Inferior parietal cortex (tissue), 1 donor: ENCODE measurements around the gene MYEOV.

Source experiments
- DNase-seq: peaks from one replicate; pipeline ENCODE4 v3.0.0-alpha.2; 2016; ENCODE audit errors: extremely low spot score

MYEOV gene

GRCh38 chr11:69286374-69287371, 7.3 kb upstream of the MYEOV start:
- no peak for DNase-seq

DNA sequence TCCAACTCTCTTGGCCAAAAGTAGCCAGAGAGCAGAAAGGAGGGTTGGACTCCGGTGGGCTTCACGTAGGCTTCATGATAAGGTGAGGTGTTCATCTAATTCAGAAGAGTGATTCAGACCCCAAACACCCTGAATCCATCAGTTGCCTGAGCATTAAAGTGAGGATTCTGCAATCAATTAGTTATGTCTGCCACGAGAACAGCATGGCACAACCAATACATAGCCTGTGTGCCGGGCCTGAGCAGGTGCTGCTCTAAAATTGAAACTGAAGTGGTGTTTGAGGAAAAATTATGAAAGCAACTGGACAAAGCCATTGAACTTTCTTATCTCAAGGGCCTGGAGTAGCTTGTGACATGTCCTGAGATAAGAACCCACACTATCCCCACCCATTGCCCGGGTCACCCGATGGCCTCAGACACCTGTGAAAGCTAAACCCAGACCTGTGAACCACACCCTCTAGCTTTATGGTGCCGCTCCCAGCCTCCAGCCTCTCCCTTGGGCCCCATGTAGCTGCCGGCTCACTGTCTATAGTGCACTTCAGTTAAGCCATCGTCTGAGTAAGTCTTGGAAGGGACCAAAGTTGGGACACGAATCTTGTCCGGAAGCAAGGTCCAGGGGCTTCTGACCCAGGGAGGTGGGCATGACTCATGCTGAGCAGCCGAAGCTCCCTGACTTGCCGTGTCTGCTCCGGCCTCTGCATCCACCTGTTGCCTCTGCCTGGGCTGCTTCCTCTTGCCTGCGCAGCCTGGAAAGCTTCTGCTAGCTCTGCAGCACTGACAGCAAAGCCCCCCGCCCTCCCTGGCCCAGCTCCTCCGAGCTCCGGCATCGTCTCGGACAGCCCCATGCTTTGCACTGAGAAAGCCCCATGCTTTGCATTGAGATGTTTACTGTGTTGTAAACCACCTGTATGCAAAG, 5.7 kb upstream of the MYEOV start:
- DNase-seq = no peak

DNA sequence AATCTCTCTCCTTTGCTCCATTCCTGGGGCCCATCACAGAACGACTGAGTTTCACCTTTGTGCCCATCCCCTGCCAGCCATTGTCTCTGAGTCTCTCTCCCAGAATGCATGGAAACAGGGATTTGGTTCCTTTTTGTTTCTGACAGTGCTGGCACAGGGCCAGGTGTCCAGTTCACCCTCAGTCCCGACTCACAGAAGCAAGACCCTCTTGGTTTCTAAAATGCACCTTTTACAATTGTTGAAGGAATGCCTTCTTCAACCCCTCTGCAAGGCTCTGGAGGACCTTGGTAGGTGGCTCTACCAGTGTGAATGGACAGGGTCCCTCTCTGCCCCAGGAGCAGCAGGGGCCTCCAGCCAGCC, 5.1 kb upstream of the MYEOV start:
- DNase-seq = no peak

- no peak for DNase-seq
These were observed 3.1 kb upstream of the MYEOV start for GRCh38 chr11:69290806-69291205.

DNA sequence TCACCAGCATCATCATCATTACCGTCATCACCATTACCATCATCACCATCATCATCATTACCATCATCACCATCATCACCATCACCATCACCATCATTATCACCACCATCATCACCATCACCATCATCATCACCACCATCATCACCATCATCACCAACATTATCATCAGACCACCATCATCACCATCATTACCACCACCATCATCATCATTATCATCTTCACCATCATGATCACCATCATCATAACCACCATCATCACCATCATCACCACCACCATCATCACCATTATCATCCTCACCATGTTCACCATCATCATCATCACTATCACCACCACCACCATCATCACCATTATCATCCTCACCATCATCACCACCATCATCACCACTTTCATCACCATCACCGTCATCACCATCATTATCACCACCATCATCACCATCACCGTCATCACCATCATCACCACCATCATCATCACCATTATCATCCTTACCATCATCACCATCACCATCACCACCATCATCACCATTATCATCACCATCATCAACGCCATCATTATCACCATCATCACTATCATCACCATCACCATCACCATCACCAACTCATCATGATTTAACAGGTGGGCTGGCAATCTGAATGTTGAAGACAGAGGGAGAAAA, 2.4 kb upstream of the MYEOV start:
- DNase-seq = no peak

DNA sequence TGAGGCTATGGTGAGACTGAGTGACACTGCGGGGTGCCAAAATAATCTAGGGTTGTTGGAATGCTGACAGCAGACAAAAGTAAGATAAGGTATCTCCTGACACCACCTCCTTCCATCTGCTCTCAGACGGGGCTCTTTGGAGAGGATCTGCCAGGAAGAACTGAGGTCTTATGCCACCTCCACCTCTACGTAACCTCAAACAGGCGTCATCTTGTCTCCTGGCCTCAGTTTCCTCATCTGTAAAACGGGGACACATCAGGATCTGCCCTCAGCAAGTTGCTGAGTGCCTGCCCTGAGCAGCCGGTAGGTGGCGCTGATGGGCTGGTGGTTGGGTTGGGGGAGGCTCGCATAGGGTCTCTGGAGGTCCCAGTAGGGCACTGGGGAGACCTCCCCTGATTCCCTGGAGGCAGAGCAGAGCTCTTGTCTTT, 1.7 kb upstream of the MYEOV start:
- no peak for DNase-seq

DNA sequence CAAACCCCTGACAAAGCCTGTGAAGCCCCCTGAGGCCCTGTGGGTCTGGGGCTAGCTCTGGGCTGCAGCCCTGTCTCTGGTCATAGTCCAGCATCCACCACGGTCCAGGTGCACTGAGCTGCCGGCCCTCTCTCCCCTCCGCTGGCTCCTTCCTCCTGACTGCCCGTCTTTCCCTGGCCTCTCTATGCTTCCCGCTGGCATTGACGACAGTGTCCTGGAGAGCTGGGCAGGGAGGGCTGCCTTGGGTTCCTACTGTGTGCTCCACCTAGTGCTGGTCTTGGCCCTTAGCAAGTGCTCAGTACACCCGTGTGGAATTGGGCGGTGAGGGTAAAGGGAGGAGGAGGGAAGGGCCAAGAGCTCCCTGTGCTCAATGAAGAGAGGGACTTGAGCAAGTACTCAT, 868 bp upstream of the MYEOV start:
- no peak for DNase-seq

DNA sequence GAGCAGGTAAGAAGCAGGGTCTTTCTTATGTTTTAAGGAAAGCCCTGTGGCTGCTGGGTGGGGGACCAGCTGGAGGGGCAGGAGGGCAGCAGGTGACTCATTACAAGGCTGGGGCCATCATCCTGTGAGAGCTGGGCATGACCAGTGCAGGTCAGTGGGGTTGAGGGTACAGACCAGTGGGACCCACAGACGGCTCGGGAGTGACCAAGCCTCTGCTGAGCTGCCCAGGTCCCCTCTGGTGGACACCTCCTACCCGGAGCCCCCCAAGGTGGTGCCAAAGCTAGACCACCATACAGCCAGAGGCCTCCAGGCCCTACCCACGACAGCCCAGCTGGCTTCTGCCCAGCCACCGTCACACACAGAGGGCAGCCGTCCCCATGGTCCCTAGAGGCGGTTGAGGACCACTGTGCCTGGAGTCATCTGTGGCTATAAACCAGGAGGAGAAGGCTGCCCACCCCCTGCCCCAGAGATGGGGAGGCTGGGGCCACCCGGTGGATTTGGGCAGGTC, 670 bp downstream of the MYEOV start:
- no peak for DNase-seq

DNA sequence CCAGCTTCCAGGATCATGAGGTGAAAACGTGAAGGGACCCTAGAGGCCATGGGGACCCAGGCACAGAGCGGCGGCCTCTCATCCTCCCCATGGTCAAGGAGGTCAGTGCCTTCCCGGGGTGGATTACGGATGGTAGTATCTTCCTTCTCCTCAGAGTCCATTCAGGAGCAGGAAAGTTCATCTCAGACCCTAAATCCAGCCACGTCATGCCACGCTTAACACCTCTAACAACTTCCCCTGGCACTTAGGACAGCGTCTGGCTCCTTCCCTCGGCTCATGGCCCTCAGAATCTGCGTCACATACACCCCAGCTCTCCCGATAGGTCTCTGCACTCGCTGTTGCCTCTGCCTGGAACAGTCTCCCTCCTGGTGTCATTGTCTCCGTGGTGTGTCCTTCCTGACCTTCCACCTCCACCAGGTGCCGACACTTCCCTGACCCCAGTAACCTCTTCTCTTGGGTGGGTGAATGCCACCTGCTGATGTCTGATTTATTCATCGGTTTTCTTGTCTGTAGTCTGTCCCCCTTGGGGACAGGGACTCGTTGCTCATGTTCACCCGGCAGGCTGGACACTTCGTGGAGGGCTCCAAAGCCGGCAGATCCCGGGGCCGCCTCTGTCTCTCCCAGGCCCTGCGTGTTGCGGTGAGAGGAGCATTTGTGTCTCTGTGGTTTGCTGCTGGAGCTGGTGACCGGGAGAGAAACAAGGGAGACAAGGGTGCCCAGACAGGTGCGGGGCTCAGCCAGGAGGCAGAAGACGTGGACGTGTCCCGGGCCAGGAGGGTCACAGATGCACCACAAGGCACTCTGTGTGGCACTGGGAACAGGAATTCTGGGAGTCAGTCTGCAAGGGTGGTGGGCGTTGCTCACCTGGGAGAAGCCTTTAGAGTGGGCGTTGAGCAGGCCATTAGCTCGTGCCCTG, 1.4 kb downstream of the MYEOV start:
- DNase-seq = no peak

- no peak for DNase-seq
These were observed 2.3 kb downstream of the MYEOV start for GRCh38 chr11:69295995-69296889.

- DNase-seq = peak; percentile 62
These were observed 3.2 kb downstream of the MYEOV start for GRCh38 chr11:69296890-69297786.

GRCh38 chr11:69297787-69298266, 3.9 kb downstream of the MYEOV start:
- no peak for DNase-seq

- DNase-seq = peak; percentile 40
These were observed 4.5 kb downstream of the MYEOV start for GRCh38 chr11:69298267-69299022.

DNA sequence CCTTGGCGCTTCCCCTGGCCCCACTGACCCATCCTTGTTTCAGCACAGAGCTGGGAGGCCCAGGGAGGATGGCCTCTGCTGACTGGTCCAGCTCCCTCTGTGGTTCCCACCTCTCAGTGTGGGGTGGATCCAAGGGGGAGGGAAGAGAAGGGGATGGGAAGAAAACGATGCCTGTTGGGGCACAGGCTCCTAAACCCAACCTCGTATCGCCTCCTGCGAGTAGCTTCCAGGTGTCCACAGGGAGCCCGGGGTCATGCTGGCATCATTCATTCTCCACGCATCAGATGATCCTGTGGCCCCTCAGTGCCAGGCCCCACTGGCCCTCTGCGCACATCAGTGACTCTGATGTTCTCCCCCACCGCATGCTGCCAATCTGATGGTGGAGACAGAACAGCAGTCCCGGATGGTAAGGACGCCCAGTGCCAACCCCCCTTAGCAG, 5.1 kb downstream of the MYEOV start:
- DNase-seq = no peak

DNA sequence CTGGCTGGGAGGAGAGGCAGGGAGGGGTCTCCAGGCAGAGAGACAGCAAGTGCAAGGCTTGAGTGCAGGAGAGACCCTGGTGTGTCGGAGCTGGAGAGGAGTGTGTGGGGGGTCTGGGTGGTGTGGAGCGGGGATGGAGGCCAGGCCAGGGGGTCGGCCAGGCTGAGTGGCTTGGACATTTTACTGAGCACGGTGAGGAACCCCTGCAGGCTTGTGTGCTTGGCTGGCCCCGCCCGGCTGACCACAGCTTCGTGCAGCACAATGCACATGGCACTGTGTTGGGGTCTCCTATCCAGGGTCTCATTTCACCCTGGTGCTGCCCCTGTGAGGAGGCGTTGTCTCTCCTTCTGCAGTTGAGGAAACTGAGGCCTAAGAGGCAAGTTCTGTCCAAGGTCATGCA, 5.6 kb downstream of the MYEOV start:
- no peak for DNase-seq

GRCh38 chr11:69300120-69301060, 6.4 kb downstream of the MYEOV start:
- no peak for DNase-seq

DNA sequence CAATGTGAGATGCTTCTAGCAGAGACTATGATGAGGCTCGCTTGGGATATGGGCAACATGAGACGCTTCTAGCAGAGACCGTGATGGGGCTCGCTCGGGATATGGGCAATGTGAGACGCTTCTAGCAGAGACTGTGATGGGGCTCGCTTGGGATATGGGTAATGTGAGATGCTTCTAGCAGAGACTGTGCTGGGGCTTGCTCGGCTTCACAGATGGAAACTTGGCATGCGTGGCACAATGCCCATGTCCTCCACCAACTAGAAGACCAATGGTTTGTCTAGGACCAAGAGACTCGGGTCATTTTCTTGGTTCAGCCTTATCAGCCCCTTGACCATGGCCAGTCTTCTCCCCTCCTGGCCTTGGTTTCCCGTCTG, 7.1 kb downstream of the MYEOV start:
- no peak for DNase-seq
